ENCODE measurements around the gene IL36G. TPM values are rescaled to one million over a fixed set of nuclear protein-coding genes. Genes with fewer than 3 reads are reported as not detected.

Gene IL36G
- total and polyA plus RNA-seq, 9 of the 15 experiments (the other 6 are each of a cell fraction or from before 2014, with no cell fraction given): not detected

GRCh38 chr2:113021312-113021711 lies 43.5 kb downstream of the IL36G start (continued):
- TF ChIP-seq, protein P1, sequence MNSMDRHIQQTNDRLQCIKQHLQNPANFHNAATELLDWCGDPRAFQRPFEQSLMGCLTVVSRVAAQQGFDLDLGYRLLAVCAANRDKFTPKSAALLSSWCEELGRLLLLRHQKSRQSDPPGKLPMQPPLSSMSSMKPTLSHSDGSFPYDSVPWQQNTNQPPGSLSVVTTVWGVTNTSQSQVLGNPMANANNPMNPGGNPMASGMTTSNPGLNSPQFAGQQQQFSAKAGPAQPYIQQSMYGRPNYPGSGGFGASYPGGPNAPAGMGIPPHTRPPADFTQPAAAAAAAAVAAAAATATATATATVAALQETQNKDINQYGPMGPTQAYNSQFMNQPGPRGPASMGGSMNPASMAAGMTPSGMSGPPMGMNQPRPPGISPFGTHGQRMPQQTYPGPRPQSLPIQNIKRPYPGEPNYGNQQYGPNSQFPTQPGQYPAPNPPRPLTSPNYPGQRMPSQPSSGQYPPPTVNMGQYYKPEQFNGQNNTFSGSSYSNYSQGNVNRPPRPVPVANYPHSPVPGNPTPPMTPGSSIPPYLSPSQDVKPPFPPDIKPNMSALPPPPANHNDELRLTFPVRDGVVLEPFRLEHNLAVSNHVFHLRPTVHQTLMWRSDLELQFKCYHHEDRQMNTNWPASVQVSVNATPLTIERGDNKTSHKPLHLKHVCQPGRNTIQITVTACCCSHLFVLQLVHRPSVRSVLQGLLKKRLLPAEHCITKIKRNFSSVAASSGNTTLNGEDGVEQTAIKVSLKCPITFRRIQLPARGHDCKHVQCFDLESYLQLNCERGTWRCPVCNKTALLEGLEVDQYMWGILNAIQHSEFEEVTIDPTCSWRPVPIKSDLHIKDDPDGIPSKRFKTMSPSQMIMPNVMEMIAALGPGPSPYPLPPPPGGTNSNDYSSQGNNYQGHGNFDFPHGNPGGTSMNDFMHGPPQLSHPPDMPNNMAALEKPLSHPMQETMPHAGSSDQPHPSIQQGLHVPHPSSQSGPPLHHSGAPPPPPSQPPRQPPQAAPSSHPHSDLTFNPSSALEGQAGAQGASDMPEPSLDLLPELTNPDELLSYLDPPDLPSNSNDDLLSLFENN (IDR thresholded peaks at IDR 0.05; ENCODE audit: low read depth in 2 of 2, low read length in 2 of 2): no peak
- TF ChIP-seq, protein P2, sequence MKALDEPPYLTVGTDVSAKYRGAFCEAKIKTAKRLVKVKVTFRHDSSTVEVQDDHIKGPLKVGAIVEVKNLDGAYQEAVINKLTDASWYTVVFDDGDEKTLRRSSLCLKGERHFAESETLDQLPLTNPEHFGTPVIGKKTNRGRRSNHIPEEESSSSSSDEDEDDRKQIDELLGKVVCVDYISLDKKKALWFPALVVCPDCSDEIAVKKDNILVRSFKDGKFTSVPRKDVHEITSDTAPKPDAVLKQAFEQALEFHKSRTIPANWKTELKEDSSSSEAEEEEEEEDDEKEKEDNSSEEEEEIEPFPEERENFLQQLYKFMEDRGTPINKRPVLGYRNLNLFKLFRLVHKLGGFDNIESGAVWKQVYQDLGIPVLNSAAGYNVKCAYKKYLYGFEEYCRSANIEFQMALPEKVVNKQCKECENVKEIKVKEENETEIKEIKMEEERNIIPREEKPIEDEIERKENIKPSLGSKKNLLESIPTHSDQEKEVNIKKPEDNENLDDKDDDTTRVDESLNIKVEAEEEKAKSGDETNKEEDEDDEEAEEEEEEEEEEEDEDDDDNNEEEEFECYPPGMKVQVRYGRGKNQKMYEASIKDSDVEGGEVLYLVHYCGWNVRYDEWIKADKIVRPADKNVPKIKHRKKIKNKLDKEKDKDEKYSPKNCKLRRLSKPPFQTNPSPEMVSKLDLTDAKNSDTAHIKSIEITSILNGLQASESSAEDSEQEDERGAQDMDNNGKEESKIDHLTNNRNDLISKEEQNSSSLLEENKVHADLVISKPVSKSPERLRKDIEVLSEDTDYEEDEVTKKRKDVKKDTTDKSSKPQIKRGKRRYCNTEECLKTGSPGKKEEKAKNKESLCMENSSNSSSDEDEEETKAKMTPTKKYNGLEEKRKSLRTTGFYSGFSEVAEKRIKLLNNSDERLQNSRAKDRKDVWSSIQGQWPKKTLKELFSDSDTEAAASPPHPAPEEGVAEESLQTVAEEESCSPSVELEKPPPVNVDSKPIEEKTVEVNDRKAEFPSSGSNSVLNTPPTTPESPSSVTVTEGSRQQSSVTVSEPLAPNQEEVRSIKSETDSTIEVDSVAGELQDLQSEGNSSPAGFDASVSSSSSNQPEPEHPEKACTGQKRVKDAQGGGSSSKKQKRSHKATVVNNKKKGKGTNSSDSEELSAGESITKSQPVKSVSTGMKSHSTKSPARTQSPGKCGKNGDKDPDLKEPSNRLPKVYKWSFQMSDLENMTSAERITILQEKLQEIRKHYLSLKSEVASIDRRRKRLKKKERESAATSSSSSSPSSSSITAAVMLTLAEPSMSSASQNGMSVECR (CRISPR knock-in tag; IDR thresholded peaks at IDR 0.05): no peak
- no peak for TF ChIP-seq ZFP36 (IDR thresholded peaks at IDR 0.05; ENCODE audit: low read depth, low read length, partially characterized antibody)
- no peak for TF ChIP-seq TAL1 (IDR thresholded peaks at IDR 0.05)
- TF ChIP-seq, protein P3, sequence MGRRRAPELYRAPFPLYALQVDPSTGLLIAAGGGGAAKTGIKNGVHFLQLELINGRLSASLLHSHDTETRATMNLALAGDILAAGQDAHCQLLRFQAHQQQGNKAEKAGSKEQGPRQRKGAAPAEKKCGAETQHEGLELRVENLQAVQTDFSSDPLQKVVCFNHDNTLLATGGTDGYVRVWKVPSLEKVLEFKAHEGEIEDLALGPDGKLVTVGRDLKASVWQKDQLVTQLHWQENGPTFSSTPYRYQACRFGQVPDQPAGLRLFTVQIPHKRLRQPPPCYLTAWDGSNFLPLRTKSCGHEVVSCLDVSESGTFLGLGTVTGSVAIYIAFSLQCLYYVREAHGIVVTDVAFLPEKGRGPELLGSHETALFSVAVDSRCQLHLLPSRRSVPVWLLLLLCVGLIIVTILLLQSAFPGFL (CRISPR knock-in tag; IDR thresholded peaks at IDR 0.05): no peak
- no peak for TF ChIP-seq ZNF431 (CRISPR knock-in tag; IDR thresholded peaks at IDR 0.05)
- TF ChIP-seq ZSCAN29 (IDR thresholded peaks at IDR 0.05): no peak
- TF ChIP-seq MECOM (CRISPR knock-in tag; IDR thresholded peaks at IDR 0.05): no peak
- TF ChIP-seq CTCFL (IDR thresholded peaks at IDR 0.05; ENCODE audit: borderline replicate concordance, insufficient read depth, low read depth, low read length, poor library complexity, severe bottlenecking): no peak
- no peak for TF ChIP-seq SMC3 (conservative IDR thresholded peaks at IDR 0.05; ENCODE audit: insufficient read depth, low read depth, low read length)
- TF ChIP-seq RBM14 (IDR thresholded peaks at IDR 0.05; ENCODE audit: borderline replicate concordance, insufficient read depth, low read depth, low read length): no peak
- TF ChIP-seq ZNF3 (CRISPR knock-in tag; IDR thresholded peaks at IDR 0.05): no peak

Measured in K562 (cell line).